OCI-LY3 (cell line): Measurements from ENCODE around the gene MTHFD1.

Experiments
- H2AFZ ChIP-seq: fragments of 200-600, 300-600 bp; shearing (Covaris generic); 2 replicates; pipeline ENCODE4 v1.6.0; 2014; ENCODE audit warnings: antibody characterized with exemption, low read depth, low read length
- H3K27ac ChIP-seq: fragments of 200-600, 300-600 bp; sonication (generic); 2 replicates; pipeline ENCODE4 v1.5.1; 2014; ENCODE audit warnings: mild to moderate bottlenecking, low read length, moderate library complexity, mixed read lengths
- H3K27me3 ChIP-seq: fragments of 200-600, 300-600 bp; sonication (generic); 2 replicates; pipeline ENCODE4 v1.6.1; 2014; ENCODE audit warnings: low read depth, low read length, mixed read lengths
- H3K36me3 ChIP-seq: fragments of 200-600, 300-600 bp; sonication (generic); replicated peaks from 2 replicates; pipeline ENCODE3; 2014; ENCODE audit warnings: low read depth, low read length, mixed read lengths
- H3K4me1 ChIP-seq: fragments of 300-600, 200-600 bp; sonication (generic); 2 replicates; pipeline ENCODE4 v1.6.1; 2014; ENCODE audit warnings: low read length, mixed read lengths
- H3K4me2 ChIP-seq: fragments of 200-600, 300-600 bp; sonication (generic); 2 replicates; pipeline ENCODE4 v1.6.1; 2014; ENCODE audit warnings: low read length, mixed read lengths
- H3K4me3 ChIP-seq: fragments of 300-600, 200-600 bp; sonication (generic); 2 replicates; pipeline ENCODE4 v1.5.1; 2014; ENCODE audit warnings: antibody characterized with exemption, mild to moderate bottlenecking, low read length, moderate library complexity
- H3K79me2 ChIP-seq: fragments of 300-600, 200-600 bp; shearing (Covaris generic); 2 replicates; pipeline ENCODE4 v1.6.1; 2014; ENCODE audit warnings: mild to moderate bottlenecking, low read length, mixed read lengths
- H3K9ac ChIP-seq: fragments of 300-600, 200-600 bp; shearing (Covaris generic); 2 replicates; pipeline ENCODE4 v1.6.0; 2014; ENCODE audit warnings: mild to moderate bottlenecking, low read length, moderate library complexity
- H3K9me3 ChIP-seq: fragments of 200-600, 300-600 bp; shearing (Covaris generic); 2 replicates; pipeline ENCODE4 v1.6.1; 2014; ENCODE audit warnings: low read length, mixed read lengths; ENCODE audit not compliant: insufficient read depth
- H4K20me1 ChIP-seq: fragments of 200-600, 300-600 bp; sonication (generic); 2 replicates; pipeline ENCODE4 v1.6.1; 2016; ENCODE audit warnings: low read length, mixed read lengths; ENCODE audit not compliant: insufficient read depth
- EZH2phosphoT487 ChIP-seq: fragments of 200-600 bp; shearing (Covaris generic); IDR thresholded peaks from 2 replicates; pipeline ENCODE4 v1.6.1; 2018; ENCODE audit warnings: antibody characterized with exemption, mixed run types, low read depth
- TF ChIP-seq, protein P1 (sequence below): fragments of 200-600, 300-600 bp; sonication (generic); IDR thresholded peaks from 2 replicates; pipeline ENCODE4 v1.5.1; 2014; ENCODE audit warnings: antibody characterized with exemption, low read length, low read depth

Gene MTHFD1

DNA sequence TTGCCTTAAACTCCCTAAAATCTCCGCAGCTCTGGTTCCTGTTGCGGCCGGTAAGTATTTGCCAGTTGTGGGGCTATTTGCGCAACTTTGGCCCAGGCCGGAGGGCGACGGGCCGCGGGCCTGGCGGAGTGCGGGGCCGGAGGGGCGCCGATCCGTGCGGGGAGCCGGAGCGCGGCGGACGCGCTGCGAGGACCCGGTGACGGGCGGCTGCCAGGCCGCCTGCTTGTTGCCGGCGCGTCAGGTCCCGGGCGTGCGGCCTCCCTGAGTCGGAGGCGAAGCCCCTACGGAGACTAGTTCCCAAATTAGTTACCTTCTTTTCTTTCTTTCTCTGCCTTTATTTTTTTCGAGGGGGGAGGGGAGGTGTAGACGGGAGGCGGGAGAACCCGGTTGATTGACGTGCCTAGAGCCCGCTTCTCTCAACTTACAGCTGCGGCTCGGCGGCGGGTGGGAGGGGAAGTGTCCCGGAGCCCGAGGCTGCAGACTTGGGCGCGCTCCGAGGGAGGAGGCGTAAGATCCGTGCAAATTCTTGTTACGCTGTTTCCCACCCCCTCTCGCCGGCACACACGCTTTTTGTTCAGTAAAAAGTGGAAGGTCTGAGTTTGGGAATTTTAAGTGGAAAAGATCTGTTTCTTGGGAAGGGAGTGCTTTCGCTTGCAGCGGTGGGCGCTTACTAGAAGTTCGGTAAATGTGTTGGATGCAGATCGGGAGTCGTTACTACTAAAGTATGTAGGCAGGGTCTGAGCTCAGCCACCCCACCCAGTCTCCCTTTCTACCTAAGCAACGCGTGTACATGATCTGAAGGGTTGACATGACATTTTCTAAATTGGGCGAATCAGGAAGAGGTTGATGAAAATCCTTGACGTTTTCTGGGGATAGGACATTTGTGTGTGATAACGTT, 117.0 kb downstream of the MTHFD1 start:
- H3K27me3 ChIP-seq, result no peaks in the 10 kb centered on the region
- H4K20me1 ChIP-seq, result peaks cover 16% of the 10 kb centered on the region
- H3K27ac ChIP-seq, result peak overlapping the region; percentile 93
- peak overlapping the region; percentile 76 for H3K4me2 ChIP-seq
- H2AFZ ChIP-seq, result no peak overlapping the region
- no peaks in the 10 kb centered on the region for H3K36me3 ChIP-seq
- H3K79me2 ChIP-seq, result peaks cover 97% of the 10 kb centered on the region
- TF ChIP-seq EZH2phosphoT487, result no peak
- TF ChIP-seq, protein P1, sequence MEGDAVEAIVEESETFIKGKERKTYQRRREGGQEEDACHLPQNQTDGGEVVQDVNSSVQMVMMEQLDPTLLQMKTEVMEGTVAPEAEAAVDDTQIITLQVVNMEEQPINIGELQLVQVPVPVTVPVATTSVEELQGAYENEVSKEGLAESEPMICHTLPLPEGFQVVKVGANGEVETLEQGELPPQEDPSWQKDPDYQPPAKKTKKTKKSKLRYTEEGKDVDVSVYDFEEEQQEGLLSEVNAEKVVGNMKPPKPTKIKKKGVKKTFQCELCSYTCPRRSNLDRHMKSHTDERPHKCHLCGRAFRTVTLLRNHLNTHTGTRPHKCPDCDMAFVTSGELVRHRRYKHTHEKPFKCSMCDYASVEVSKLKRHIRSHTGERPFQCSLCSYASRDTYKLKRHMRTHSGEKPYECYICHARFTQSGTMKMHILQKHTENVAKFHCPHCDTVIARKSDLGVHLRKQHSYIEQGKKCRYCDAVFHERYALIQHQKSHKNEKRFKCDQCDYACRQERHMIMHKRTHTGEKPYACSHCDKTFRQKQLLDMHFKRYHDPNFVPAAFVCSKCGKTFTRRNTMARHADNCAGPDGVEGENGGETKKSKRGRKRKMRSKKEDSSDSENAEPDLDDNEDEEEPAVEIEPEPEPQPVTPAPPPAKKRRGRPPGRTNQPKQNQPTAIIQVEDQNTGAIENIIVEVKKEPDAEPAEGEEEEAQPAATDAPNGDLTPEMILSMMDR, result no peak
- no peaks in the 10 kb centered on the region for H3K9me3 ChIP-seq
- peak overlapping the region; percentile 94 for H3K9ac ChIP-seq
- H3K4me3 ChIP-seq, result peak overlapping the region; percentile 80
- peaks cover 49% of the 10 kb centered on the region for H3K4me1 ChIP-seq

DNA sequence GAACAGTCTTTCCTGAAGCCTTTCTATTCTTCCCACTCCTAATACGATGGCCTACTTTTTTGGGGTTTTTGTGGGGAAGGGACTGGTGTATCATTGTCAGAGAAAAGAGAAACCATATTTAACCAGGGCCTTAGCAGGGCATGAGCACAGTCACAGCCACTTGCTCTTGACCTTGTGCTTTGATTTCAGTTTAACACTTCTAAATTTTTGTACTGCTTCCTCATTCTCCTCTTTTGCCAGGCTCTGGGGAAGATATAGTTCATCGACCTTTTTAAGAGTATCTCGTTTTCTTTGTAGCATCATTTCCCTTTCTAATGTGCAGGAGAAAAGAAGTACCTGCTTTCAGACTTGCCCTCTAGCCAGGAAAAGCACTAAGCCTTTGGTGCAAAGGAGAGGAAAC, 118.6 kb downstream of the MTHFD1 start:
- Histone ChIP-seq H2AFZ (no peak overlapping the region), H4K20me1 (peaks cover 28% of the 10 kb centered on the region), H3K9me3 (no peaks in the 10 kb centered on the region), H3K4me3 (peak overlapping the region; percentile 80), H3K27ac (peak overlapping the region; percentile 93), H3K27me3 (no peaks in the 10 kb centered on the region), H3K4me2 (peak overlapping the region; percentile 76), H3K36me3 (peaks cover 3% of the 10 kb centered on the region), H3K9ac (peak overlapping the region; percentile 94), H3K79me2 (peaks cover 97% of the 10 kb centered on the region), H3K4me1 (peaks cover 51% of the 10 kb centered on the region)
- TF ChIP-seq EZH2phosphoT487, result no peak
- TF ChIP-seq, protein P1, result no peak

DNA sequence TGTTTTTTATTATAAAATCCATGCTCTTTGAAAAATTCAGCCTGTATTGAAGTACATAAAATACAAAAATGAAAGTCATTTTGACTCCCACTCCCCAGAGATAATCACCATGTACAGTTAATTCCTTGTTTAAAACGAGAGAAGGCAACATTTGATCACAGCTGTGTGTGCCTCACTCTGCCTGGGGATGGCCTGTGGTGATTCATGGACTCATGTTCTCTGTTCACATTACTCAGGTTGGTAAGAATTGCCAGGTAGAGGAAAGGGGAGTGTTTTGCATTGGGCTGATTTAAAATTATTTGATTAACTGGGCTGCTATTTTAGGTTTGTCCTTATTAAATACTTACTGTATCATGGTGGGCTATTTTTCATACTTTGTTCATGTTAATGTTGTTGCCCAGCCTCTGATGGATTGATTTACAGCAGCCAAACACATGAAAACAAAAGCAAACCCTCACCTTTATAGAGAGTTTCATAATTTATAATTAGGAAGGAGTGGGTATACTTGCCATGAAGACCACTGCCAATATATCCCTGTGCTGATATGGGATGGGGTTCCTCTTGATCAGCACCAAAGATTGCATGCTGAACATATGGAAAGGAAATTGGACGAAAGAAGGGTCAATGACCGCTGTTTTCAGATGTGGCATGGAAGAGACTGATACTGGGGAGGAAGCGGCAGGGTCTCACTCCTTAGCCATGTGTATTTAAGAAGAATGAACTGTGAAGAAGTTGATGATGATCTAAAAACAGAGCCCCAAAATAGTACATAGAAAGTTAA, 119.4 kb downstream of the MTHFD1 start:
- H3K36me3 ChIP-seq, result peaks cover 5% of the 10 kb centered on the region
- H3K4me1 ChIP-seq, result peaks cover 49% of the 10 kb centered on the region
- H3K4me3 ChIP-seq, result peak overlapping the region; percentile 80
- peak overlapping the region; percentile 76 for H3K4me2 ChIP-seq
- H3K9ac ChIP-seq, result peak overlapping the region; percentile 94
- H4K20me1 ChIP-seq, result peaks cover 36% of the 10 kb centered on the region
- no peaks in the 10 kb centered on the region for H3K9me3 ChIP-seq
- H3K27me3 ChIP-seq, result no peaks in the 10 kb centered on the region
- H3K27ac ChIP-seq, result peak overlapping the region; percentile 93
- no peak for TF ChIP-seq EZH2phosphoT487
- TF ChIP-seq, protein P1, result no peak
- no peak overlapping the region for H2AFZ ChIP-seq
- peaks cover 97% of the 10 kb centered on the region for H3K79me2 ChIP-seq
